Mucosa of gallbladder (tissue), 1 donor: ENCODE results near the gene TSPYL6. TPM values are rescaled to one million over a fixed set of nuclear protein-coding genes. Genes with fewer than 3 reads are reported as not detected.

ENCODE experiments used
- total RNA-seq: library from RNA; stranded (reverse); gene quantifications from one replicate; pipeline ENCODE4 v1.2.1, GENCODE V29; 2021
- donor health status: DM: no; HTN: no; CAD: no.

Gene TSPYL6
- total RNA-seq, 1 donor from 2014 or later = not detected

Other genes starting within 250 kb of the TSPYL6 start
- 28.7 TPM for gene ACYP2, start 140.6 kb downstream of the TSPYL6 start, total RNA-seq
- 433 TPM for gene SPTBN1, start 200.1 kb upstream of the TSPYL6 start, total RNA-seq